GM12891 (cell line): ENCODE data around the gene CDK5RAP2.
"Not testable (repeated sequence)": the region's sequence is repeated elsewhere in the genome, so short reads cannot be mapped to it uniquely, and the experiment has no call there.

ENCODE experiments used
- POLR2A ChIP-seq: IDR thresholded peaks from 2 replicates; pipeline ENCODE4 v1.6.1; 2011; ENCODE audit warnings: low read depth, low read length, control low read depth
- SPI1 ChIP-seq: IDR thresholded peaks from 2 replicates; pipeline ENCODE4 v1.6.1; 2011; ENCODE audit warnings: low read depth, low read length, control low read depth

DNA sequence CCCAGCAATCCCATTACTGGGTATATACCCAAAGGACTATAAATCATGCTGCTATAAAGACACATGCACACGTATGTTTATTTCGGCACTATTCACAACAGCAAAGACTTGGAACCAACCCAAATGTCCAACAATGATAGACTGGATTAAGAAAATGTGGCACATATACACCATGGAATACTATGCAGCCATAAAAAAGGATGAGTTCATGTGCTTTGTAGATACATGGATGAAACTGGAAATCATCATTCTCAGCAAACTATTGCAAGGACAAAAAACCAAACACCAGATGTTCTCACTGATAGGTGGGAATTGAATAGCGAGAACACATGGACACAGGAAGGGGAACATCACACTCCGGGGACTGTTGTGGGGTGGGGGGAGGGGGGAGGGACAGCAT, 64.0 kb downstream of the CDK5RAP2 start:
- TF ChIP-seq POLR2A, SPI1: not testable (repeated sequence)
